WTC11 (cell line): ENCODE measurements around the gene AGAP1. TPM values are rescaled to one million over a fixed set of nuclear protein-coding genes. Genes with fewer than 3 reads are reported as not detected.

ENCODE experiments used
- ATAC-seq: fragments of 200-7000 bp; cut with Tn5 transposase; 2 replicates; pipeline ENCODE4 v1.10.0; 2021; ENCODE audit warnings: mild to moderate bottlenecking, moderate library complexity
- CTCF ChIA-PET: fragments of 300-600 bp; sonication (Branson Sonifier 250); formaldehyde crosslinking; loops from one replicate; lab custom pipeline; 2021; ENCODE audit warnings: antibody characterized with exemption; lab: Charles Lee
- POLR2A ChIA-PET: fragments of 350-600 bp; sonication (Branson Sonifier 250); formaldehyde crosslinking; loops from one replicate; lab custom pipeline; 2021; ENCODE audit warnings: antibody characterized with exemption; lab: Charles Lee
- DNase-seq: peaks from one replicate; pipeline ENCODE4 v3.0.0; 2021; ENCODE audit warnings: low spot score
- H3K27ac Mint-ChIP-seq: 2 replicates; pipeline ENCODE4 v1.8.0; 2021; ENCODE audit warnings: mixed read lengths
- H3K27me3 Mint-ChIP-seq: 2 replicates; pipeline ENCODE4 v1.8.0; 2021; ENCODE audit warnings: low read depth, mild to moderate bottlenecking, moderate library complexity, mixed read lengths
- H3K36me3 Mint-ChIP-seq: 2 replicates; pipeline ENCODE4 v1.8.0; 2021; ENCODE audit warnings: mixed read lengths
- H3K4me1 Mint-ChIP-seq: 2 replicates; pipeline ENCODE4 v1.8.0; 2022; ENCODE audit warnings: mixed read lengths
- H3K4me3 Mint-ChIP-seq: 2 replicates; pipeline ENCODE4 v1.8.0; 2021; ENCODE audit warnings: mild to moderate bottlenecking, moderate library complexity, mixed read lengths
- H3K9me3 Mint-ChIP-seq: 2 replicates; pipeline ENCODE4 v1.8.0; 2021; ENCODE audit warnings: mixed read lengths
- EMX1 ChIP-seq: fragments of 250-450 bp; sonication (Bioruptor Pico); IDR thresholded peaks from 2 replicates; pipeline ENCODE4 v1.8.0; 2021; ENCODE audit warnings: mild to moderate bottlenecking
- ESRRA ChIP-seq: sonication (generic); formaldehyde crosslinking; IDR thresholded peaks from 2 replicates; pipeline ENCODE4 v1.8.1; 2022; ENCODE audit warnings: mild to moderate bottlenecking, missing genetic modification reagents, borderline replicate concordance
- HMGA2 ChIP-seq: fragments of 250-450 bp; sonication (Bioruptor Pico); IDR thresholded peaks from 2 replicates; pipeline ENCODE4 v1.4.0; 2021; ENCODE audit warnings: mild to moderate bottlenecking, moderate library complexity
- NR2C2 ChIP-seq: sonication (generic); formaldehyde crosslinking; IDR thresholded peaks from 2 replicates; pipeline ENCODE4 v1.8.0; 2022; ENCODE audit warnings: mild to moderate bottlenecking, missing genetic modification reagents
- NR3C1 ChIP-seq: sonication (generic); formaldehyde crosslinking; conservative IDR thresholded peaks from 2 replicates; pipeline ENCODE4 v1.8.1; 2023; ENCODE audit warnings: low read depth, mild to moderate bottlenecking, missing genetic modification reagents
- OVOL2 ChIP-seq: fragments of 250-450 bp; sonication (Bioruptor Pico); IDR thresholded peaks from 2 replicates; pipeline ENCODE4 v1.9.0; 2021; ENCODE audit warnings: mild to moderate bottlenecking, borderline replicate concordance
- PRRX2 ChIP-seq: fragments of 250-450 bp; sonication (Bioruptor Pico); IDR thresholded peaks from 2 replicates; pipeline ENCODE4 v1.8.0; 2021; ENCODE audit warnings: mild to moderate bottlenecking
- SMAD4 ChIP-seq: sonication (generic); formaldehyde crosslinking; IDR thresholded peaks from 2 replicates; pipeline ENCODE4 v1.8.0; 2022; ENCODE audit warnings: mild to moderate bottlenecking, missing genetic modification reagents
- ZBTB21 ChIP-seq: sonication (generic); formaldehyde crosslinking; IDR thresholded peaks from 2 replicates; pipeline ENCODE4 v1.8.1; 2023; ENCODE audit warnings: mild to moderate bottlenecking, missing genetic modification reagents, borderline replicate concordance
- ZNF121 ChIP-seq: sonication (generic); formaldehyde crosslinking; IDR thresholded peaks from 2 replicates; pipeline ENCODE4 v1.8.0; 2023; ENCODE audit warnings: missing genetic modification reagents
- ZNF138 ChIP-seq: sonication (generic); formaldehyde crosslinking; conservative IDR thresholded peaks from 2 replicates; pipeline ENCODE4 v1.8.1; 2022; ENCODE audit warnings: mild to moderate bottlenecking, moderate library complexity, missing genetic modification reagents
- ZNF232 ChIP-seq: sonication (generic); formaldehyde crosslinking; IDR thresholded peaks from 2 replicates; pipeline ENCODE4 v1.8.0; 2022; ENCODE audit warnings: mild to moderate bottlenecking, missing genetic modification reagents
- ZNF396 ChIP-seq: fragments of 250-450 bp; sonication (Bioruptor Pico); IDR thresholded peaks from 2 replicates; pipeline ENCODE4 v1.8.0; 2021; ENCODE audit warnings: mild to moderate bottlenecking, moderate library complexity, borderline replicate concordance
- total RNA-seq: library from RNA; stranded (reverse); gene quantifications from 3 replicates; pipeline ENCODE4 v1.2.3, GENCODE V29; 2021
- TF ChIP-seq, protein P1 (sequence below): sonication (generic); formaldehyde crosslinking; IDR thresholded peaks from 2 replicates; pipeline ENCODE4 v1.8.1; 2023; ENCODE audit warnings: mild to moderate bottlenecking, missing genetic modification reagents
- TF ChIP-seq, protein P2 (sequence below): fragments of 250-450 bp; sonication (Bioruptor Pico); IDR thresholded peaks from 2 replicates; pipeline ENCODE4 v2.1.2; 2022; ENCODE audit warnings: mild to moderate bottlenecking, moderate library complexity
- TF ChIP-seq, protein P3 (sequence below): sonication (generic); formaldehyde crosslinking; IDR thresholded peaks from 2 replicates; pipeline ENCODE4 v1.8.1; 2022; ENCODE audit warnings: low read depth, missing genetic modification reagents, borderline replicate concordance
- TF ChIP-seq, protein P4 (sequence below): sonication (generic); formaldehyde crosslinking; IDR thresholded peaks from 2 replicates; pipeline ENCODE4 v1.8.1; 2022; ENCODE audit warnings: missing genetic modification reagents, borderline replicate concordance
- TF ChIP-seq, protein P5 (sequence below): sonication (generic); formaldehyde crosslinking; conservative IDR thresholded peaks from 2 replicates; pipeline ENCODE4 v1.8.1; 2023; ENCODE audit warnings: mild to moderate bottlenecking, low read depth, missing genetic modification reagents, moderate library complexity
- TF ChIP-seq, protein P6 (sequence below): sonication (generic); formaldehyde crosslinking; IDR thresholded peaks from 2 replicates; pipeline ENCODE4 v1.8.1; 2022; ENCODE audit warnings: mild to moderate bottlenecking, missing genetic modification reagents, moderate library complexity, borderline replicate concordance
- TF ChIP-seq, protein P7 (sequence below): sonication (generic); formaldehyde crosslinking; IDR thresholded peaks from 2 replicates; pipeline ENCODE4 v1.8.0; 2023; ENCODE audit warnings: mild to moderate bottlenecking, missing genetic modification reagents

AGAP1 gene
- total RNA-seq, 1 experiment from 2014 or later = 49.3 TPM

DNA sequence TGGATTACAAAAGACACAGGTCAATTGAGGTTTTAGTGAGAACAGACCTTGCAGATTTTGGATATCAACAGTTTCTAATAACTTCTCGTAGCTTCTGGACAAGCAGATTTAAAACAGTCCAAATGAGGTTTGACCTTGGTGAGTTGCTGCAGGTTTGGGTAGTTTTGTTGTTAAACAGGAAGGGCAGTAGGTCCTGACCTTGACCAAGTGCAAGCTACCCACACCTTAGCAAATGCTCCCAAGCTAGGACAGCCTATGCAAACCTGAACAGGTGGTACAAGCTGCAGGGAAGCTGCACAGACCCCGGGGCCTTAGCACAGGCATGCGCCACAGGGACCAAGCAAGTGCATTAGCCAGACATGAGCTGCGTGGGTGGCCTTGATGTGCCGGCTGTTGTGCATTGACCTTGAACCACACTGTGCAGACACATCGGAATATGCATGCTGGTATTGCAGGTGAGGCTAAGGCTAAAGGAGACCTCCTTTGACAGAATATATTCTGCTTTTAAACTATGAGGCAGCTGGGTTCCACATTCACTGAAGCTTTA, 40.2 kb upstream of the AGAP1 start:
- POLR2A ChIA-PET = interaction anchor here (0.6 kb wide), 1 partner anchor 1446 kb away, joined by 3 read pairs; no protein-coding TSS in a partner anchor
- Mint-ChIP-seq H3K4me3 (no peak overlapping the region), H3K27ac (no peak overlapping the region), H3K36me3 (no peaks in the 10 kb centered on the region), H3K27me3 (no peaks in the 10 kb centered on the region), H3K4me1 (no peaks in the 10 kb centered on the region), H3K9me3 (no peaks in the 10 kb centered on the region)
- CTCF ChIA-PET = interaction anchor here (1.2 to 1.5 kb wide), 2 partner anchors 293 to 337 kb away, joined by 3 read pairs; no protein-coding TSS in a partner anchor
- no peak for DNase-seq
- ATAC-seq = no peak
- TF ChIP-seq, protein P1, sequence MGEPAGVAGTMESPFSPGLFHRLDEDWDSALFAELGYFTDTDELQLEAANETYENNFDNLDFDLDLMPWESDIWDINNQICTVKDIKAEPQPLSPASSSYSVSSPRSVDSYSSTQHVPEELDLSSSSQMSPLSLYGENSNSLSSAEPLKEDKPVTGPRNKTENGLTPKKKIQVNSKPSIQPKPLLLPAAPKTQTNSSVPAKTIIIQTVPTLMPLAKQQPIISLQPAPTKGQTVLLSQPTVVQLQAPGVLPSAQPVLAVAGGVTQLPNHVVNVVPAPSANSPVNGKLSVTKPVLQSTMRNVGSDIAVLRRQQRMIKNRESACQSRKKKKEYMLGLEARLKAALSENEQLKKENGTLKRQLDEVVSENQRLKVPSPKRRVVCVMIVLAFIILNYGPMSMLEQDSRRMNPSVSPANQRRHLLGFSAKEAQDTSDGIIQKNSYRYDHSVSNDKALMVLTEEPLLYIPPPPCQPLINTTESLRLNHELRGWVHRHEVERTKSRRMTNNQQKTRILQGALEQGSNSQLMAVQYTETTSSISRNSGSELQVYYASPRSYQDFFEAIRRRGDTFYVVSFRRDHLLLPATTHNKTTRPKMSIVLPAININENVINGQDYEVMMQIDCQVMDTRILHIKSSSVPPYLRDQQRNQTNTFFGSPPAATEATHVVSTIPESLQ = no peak
- TF ChIP-seq ZNF232 (CRISPR knock-in tag) (no peak), NR2C2 (CRISPR knock-in tag) (no peak), SMAD4 (CRISPR knock-in tag) (no peak), HMGA2 (no peak), ESRRA (CRISPR knock-in tag) (no peak), ZNF138 (CRISPR knock-in tag) (no peak), ZBTB21 (CRISPR knock-in tag) (no peak), ZNF396 (no peak), EMX1 (CRISPR knock-in tag) (no peak), OVOL2 (CRISPR knock-in tag) (no peak), PRRX2 (CRISPR knock-in tag) (no peak), NR3C1 (CRISPR knock-in tag) (no peak), ZNF121 (CRISPR knock-in tag) (no peak)
- TF ChIP-seq, protein P2, sequence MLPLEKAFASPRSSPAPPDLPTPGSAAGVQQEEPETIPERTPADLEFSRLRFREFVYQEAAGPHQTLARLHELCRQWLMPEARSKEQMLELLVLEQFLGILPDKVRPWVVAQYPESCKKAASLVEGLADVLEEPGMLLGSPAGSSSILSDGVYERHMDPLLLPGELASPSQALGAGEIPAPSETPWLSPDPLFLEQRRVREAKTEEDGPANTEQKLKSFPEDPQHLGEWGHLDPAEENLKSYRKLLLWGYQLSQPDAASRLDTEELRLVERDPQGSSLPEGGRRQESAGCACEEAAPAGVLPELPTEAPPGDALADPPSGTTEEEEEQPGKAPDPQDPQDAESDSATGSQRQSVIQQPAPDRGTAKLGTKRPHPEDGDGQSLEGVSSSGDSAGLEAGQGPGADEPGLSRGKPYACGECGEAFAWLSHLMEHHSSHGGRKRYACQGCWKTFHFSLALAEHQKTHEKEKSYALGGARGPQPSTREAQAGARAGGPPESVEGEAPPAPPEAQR (CRISPR knock-in tag) = no peak
- TF ChIP-seq, protein P3, sequence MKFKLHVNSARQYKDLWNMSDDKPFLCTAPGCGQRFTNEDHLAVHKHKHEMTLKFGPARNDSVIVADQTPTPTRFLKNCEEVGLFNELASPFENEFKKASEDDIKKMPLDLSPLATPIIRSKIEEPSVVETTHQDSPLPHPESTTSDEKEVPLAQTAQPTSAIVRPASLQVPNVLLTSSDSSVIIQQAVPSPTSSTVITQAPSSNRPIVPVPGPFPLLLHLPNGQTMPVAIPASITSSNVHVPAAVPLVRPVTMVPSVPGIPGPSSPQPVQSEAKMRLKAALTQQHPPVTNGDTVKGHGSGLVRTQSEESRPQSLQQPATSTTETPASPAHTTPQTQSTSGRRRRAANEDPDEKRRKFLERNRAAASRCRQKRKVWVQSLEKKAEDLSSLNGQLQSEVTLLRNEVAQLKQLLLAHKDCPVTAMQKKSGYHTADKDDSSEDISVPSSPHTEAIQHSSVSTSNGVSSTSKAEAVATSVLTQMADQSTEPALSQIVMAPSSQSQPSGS (CRISPR knock-in tag) = no peak
- TF ChIP-seq, protein P4, sequence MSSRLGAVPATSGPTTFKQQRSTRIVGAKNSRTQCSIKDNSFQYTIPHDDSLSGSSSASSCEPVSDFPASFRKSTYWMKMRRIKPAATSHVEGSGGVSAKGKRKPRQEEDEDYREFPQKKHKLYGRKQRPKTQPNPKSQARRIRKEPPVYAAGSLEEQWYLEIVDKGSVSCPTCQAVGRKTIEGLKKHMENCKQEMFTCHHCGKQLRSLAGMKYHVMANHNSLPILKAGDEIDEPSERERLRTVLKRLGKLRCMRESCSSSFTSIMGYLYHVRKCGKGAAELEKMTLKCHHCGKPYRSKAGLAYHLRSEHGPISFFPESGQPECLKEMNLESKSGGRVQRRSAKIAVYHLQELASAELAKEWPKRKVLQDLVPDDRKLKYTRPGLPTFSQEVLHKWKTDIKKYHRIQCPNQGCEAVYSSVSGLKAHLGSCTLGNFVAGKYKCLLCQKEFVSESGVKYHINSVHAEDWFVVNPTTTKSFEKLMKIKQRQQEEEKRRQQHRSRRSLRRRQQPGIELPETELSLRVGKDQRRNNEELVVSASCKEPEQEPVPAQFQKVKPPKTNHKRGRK = no peak
- TF ChIP-seq, protein P5, sequence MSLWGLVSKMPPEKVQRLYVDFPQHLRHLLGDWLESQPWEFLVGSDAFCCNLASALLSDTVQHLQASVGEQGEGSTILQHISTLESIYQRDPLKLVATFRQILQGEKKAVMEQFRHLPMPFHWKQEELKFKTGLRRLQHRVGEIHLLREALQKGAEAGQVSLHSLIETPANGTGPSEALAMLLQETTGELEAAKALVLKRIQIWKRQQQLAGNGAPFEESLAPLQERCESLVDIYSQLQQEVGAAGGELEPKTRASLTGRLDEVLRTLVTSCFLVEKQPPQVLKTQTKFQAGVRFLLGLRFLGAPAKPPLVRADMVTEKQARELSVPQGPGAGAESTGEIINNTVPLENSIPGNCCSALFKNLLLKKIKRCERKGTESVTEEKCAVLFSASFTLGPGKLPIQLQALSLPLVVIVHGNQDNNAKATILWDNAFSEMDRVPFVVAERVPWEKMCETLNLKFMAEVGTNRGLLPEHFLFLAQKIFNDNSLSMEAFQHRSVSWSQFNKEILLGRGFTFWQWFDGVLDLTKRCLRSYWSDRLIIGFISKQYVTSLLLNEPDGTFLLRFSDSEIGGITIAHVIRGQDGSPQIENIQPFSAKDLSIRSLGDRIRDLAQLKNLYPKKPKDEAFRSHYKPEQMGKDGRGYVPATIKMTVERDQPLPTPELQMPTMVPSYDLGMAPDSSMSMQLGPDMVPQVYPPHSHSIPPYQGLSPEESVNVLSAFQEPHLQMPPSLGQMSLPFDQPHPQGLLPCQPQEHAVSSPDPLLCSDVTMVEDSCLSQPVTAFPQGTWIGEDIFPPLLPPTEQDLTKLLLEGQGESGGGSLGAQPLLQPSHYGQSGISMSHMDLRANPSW (CRISPR knock-in tag) = no peak
- TF ChIP-seq, protein P6, sequence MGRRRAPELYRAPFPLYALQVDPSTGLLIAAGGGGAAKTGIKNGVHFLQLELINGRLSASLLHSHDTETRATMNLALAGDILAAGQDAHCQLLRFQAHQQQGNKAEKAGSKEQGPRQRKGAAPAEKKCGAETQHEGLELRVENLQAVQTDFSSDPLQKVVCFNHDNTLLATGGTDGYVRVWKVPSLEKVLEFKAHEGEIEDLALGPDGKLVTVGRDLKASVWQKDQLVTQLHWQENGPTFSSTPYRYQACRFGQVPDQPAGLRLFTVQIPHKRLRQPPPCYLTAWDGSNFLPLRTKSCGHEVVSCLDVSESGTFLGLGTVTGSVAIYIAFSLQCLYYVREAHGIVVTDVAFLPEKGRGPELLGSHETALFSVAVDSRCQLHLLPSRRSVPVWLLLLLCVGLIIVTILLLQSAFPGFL (CRISPR knock-in tag) = no peak
- TF ChIP-seq, protein P7, sequence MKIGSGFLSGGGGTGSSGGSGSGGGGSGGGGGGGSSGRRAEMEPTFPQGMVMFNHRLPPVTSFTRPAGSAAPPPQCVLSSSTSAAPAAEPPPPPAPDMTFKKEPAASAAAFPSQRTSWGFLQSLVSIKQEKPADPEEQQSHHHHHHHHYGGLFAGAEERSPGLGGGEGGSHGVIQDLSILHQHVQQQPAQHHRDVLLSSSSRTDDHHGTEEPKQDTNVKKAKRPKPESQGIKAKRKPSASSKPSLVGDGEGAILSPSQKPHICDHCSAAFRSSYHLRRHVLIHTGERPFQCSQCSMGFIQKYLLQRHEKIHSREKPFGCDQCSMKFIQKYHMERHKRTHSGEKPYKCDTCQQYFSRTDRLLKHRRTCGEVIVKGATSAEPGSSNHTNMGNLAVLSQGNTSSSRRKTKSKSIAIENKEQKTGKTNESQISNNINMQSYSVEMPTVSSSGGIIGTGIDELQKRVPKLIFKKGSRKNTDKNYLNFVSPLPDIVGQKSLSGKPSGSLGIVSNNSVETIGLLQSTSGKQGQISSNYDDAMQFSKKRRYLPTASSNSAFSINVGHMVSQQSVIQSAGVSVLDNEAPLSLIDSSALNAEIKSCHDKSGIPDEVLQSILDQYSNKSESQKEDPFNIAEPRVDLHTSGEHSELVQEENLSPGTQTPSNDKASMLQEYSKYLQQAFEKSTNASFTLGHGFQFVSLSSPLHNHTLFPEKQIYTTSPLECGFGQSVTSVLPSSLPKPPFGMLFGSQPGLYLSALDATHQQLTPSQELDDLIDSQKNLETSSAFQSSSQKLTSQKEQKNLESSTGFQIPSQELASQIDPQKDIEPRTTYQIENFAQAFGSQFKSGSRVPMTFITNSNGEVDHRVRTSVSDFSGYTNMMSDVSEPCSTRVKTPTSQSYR (CRISPR knock-in tag) = no peak
